GM19025 (cell line): ENCODE measurements around the gene NDST4.

ENCODE experiments used
- ATAC-seq: cut with Tn5 transposase; IDR thresholded peaks from one replicate; pipeline ENCODE4 v1.9.1; 2021; ENCODE audit warnings: mild to moderate bottlenecking, low read depth, moderate library complexity; ENCODE audit not compliant: unreplicated experiment

Gene NDST4

DNA sequence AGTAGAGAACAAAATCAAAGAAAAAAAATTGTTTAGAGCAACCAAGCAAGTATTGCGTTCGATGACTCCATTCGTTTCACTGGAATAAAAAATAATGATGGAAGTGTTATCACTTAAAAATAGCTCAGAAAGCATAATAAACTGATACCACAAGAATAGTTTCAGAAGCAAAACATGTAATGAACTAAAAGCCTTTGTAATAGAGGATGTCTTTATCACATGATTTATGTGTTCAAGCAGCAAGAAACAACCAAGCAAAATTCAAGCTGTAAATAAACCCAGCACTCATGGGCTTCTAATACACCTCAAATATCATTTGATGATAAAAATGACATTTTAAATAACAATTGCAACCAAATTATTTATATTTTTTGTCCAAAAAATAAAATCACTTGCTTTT lies 192.2 kb downstream of the NDST4 start:
- no peak for ATAC-seq

GRCh38 chr4:114911111-114911510 lies 202.3 kb downstream of the NDST4 start:
- no peak for ATAC-seq

DNA sequence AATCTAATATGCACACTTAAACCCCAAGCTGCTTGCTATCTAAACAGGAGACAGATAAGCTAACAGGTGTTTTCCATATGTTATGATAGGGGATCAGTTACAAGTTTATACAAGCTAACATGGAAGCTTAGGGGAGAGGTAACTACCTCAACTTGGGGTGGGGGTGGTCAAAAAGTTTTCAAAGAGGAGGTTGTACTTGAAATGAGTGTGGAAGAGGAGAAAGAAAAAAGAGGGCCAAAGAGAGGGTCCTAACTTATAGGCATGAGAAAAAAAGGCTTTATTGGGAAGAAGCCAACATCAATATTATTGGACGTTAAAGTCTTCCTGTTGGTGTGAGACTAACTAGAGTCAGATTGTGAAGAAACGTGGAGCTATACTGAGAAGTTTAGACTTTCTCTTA lies 205.9 kb downstream of the NDST4 start:
- ATAC-seq: no peak

DNA sequence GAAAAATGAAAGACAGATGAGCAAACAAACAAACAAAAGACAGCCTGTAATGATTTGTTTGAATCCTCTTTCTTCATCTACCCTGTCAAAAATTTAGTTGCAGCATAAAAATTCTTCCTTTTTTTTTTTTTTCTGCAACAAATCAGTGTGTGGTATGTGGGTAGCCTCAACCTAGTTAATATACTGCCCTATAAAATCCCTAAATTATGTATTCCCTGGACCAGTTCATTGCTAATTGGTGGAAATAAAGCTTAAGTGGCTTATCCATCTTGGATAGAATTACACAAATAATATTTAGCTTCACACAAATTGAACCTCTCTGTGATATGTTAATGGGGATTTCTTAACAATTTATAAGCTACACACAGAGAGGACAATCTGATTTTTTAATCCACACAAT lies 208.4 kb downstream of the NDST4 start:
- ATAC-seq: no peak

GRCh38 chr4:114900934-114901333 lies 212.5 kb downstream of the NDST4 start:
- no peak for ATAC-seq

DNA sequence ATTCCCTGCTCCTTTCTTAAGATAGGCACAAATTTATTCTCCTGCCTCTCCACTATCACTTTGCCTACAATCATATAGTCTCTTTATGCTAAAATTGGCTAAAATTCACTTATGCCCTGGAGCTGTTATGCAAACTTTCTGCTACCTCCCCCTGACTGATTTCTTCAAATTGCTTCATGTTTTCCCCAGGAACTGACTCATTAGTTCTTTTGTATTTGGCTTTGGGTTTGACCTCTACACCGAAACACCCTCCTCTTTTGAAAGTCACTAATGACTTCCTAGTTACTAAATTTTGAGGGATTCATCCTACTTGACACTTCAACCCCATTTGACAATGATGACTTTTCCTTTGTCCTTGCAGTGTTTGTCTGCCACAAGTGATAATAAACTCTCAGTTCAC lies 222.6 kb downstream of the NDST4 start:
- no peak for ATAC-seq

- ATAC-seq: no peak
Measured at GRCh38 chr4:114886761-114887160, 226.7 kb downstream of the NDST4 start.

- ATAC-seq: no peak
Measured at GRCh38 chr4:114883641-114884040, 229.8 kb downstream of the NDST4 start.

GRCh38 chr4:114879916-114880669 lies 233.3 kb downstream of the NDST4 start:
- no peak for ATAC-seq

DNA sequence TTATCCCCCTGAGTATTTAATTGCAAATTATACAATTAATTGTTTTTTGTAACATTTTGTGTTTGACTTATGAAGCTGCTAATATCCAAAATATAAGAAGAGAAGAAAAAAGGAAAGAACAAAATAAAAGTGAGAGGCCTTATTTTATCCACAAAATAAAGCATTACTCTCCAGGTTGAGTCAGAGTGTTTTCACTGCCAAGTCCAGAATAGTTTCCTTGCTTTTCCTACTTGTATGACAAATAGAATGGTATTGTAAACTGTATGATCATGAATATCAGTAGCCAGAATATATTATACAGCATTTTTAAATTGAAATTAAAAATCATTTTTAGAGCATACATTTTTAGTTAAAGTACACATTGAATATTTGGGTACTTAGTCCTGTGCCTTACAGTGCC lies 237.8 kb downstream of the NDST4 start:
- ATAC-seq: no peak

- ATAC-seq: no peak
Measured at GRCh38 chr4:114874321-114874720, 239.1 kb downstream of the NDST4 start.

DNA sequence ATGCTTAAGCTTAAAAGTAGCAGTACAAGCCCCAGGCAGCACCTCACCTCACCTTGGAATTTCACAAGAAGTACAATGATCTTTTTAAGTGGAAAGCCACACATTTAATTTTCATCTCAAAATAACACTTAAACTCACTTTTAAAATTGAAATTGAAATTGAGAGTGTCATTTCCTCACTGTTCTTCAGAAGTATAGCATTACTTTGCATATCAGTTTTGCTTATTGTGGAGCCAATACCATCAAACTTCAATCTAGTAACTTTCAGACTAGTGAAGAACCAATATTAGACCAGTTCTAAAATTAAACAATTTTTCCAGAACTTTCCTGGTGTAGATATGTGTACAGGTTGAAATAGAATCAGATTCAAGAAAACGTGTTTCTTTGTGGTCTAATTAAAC lies 242.4 kb downstream of the NDST4 start:
- no peak for ATAC-seq

DNA sequence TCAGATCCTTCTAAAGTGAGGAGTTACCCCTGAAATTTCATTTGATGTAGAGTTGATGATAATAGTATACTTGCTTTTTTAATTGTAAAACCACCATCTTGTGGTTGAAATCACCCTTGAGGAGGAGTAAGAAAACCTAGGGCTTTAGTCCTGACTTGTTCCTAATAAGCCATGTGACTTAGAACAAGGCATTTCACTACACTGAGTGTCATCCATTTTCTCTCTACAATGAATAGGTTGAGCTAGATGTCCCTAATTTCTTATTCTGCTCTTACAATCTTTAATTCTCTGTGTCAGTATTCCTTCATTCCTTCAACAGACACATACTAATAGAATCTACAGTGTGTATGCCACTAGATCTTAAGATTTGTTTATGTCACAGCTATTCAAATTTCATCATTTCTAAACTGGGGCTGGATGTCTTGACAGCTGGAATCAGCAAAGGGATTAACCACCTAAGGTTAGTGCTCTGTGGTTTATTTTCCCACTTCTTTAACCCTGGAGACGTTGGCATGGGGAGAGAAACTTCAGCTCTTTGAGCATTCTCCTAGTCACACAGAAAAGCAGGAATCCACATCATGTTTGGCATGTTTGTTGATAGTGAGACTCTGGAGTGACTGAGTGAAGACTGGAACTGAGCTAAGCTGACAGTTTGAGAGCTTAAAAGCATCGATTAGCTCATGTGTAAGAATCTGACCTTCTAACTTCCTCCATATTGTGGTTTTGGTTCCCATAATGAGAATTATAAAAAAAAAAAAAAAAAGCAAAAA lies 246.3 kb downstream of the NDST4 start:
- ATAC-seq: no peak

DNA sequence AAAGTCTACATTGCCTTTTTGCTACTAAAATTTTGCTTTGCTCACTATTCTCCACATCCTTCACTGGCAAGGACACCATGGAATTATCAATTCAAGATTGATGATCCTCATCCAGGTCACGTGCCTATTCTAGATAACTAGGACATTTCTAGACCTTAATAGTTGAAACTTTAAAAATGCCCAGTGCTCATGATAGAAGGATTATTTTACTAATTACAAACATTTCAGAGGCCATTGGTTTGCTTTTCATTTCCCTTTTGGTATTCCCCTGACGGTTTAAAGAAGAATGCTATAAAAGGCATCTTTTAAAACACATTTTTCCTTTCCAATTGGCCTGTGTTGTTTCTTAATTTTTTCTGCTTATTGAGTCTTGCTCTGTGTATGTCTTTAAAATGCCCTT lies 249.4 kb downstream of the NDST4 start:
- no peak for ATAC-seq

- no peak for ATAC-seq
Measured at GRCh38 chr4:114860786-114861185, 252.6 kb downstream of the NDST4 start.

- no peak for ATAC-seq
Measured at GRCh38 chr4:114857831-114858230, 255.6 kb downstream of the NDST4 start.

DNA sequence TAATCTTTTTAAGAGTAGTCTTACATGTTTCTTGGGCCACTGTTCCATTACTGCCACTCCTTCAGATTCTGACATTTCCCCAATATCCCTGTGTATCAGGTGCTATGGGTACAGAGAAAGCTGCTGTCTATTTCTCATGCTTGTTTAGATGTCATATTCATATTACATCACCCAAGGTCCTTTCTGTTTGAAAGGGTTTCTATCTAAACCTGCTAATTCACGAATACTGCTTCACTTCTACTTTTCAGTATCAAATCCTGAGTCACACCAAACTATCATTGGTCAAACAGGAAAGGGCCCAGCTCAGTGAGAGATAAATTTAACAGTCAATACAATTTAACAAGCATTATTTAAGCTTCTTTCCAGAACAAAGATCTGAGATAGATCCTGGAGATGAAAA lies 273.4 kb downstream of the NDST4 start:
- no peak for ATAC-seq

DNA sequence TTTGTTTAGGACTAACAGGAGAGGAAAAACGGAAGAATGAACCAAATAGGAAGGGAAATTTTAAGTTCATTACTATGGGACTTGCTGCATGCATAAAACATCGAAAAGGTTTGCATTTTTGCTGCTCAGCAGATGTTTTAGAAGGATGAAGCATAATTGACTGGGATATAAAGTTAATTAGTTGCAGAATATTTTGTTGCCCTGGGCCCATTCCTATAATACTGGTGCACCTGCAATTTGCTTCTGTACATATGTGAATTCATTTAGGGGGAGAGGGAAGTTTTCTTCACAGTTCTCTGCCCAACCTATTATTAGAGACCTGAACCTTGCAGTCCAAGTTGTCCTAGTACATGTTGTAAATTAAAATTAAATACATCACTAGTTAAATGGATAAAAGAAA lies 282.8 kb downstream of the NDST4 start:
- no peak for ATAC-seq

- ATAC-seq: no peak
Measured at GRCh38 chr4:114827651-114828050, 285.8 kb downstream of the NDST4 start.

DNA sequence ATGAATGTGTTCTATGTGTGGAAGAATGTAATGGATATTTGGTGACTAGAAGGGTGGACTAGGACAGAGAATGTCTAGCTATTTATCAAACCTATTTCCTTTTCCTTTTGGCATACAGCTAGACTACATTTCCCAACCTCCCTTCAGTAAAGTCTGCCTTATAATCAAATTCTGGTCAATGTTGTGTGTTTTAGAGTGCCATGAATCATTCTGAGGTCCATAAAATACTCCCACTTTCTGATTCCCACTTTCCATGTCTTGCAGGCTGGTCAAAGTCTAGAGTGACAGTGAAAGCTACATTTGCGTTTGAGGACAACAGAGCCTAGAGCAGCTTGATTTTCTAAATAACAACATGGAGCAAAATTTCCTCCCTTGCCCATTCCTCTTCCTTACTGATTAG lies 297.7 kb downstream of the NDST4 start:
- ATAC-seq: no peak

- no peak for ATAC-seq
Measured at GRCh38 chr4:114813961-114814360, 299.5 kb downstream of the NDST4 start.
